SK-N-MC (cell line): ENCODE results near the gene C3orf70.

Experiments
- DNase-seq: peaks from one replicate; pipeline ENCODE4 v3.0.0-alpha.2; 2011; ENCODE audit warnings: low read depth, low spot score
- H3K27ac ChIP-seq: fragments of 200-600 bp; sonication (generic); 2 replicates; pipeline ENCODE4 v1.5.1; 2016; ENCODE audit warnings: mixed run types
- H3K36me3 ChIP-seq: fragments of 200-600 bp; sonication (generic); 2 replicates; pipeline ENCODE4 v1.6.1; 2017; ENCODE audit warnings: antibody characterized with exemption, low read length, mixed read lengths; ENCODE audit not compliant: insufficient read depth
- H3K4me3 ChIP-seq: fragments of 200-600 bp; sonication (generic); 2 replicates; pipeline ENCODE4 v1.5.1; 2016
- H3K9ac ChIP-seq: fragments of 200-600 bp; sonication (generic); 2 replicates; pipeline ENCODE4 v1.8.0; 2017; ENCODE audit warnings: mixed run types, mixed read lengths; ENCODE audit not compliant: insufficient read length
- H3K9me3 ChIP-seq: fragments of 200-600 bp; sonication (generic); 2 replicates; pipeline ENCODE4 v1.6.1; 2017; ENCODE audit warnings: low read depth, mild to moderate bottlenecking, antibody characterized with exemption, low read length, moderate library complexity, mixed read lengths
- EZH2 ChIP-seq: fragments of 200-600 bp; sonication (generic); IDR thresholded peaks from one replicate; pipeline ENCODE4 v1.6.1; 2017; ENCODE audit warnings: antibody characterized with exemption
- FOXP2 ChIP-seq: optimal IDR thresholded peaks from 2 replicates; pipeline ENCODE3; 2011; ENCODE audit warnings: mild to moderate bottlenecking, moderate library complexity; ENCODE audit not compliant: insufficient read depth; ENCODE audit errors: extremely low read length, control extremely low read depth
- POLR2AphosphoS5 ChIP-seq: IDR thresholded peaks from 2 replicates; pipeline ENCODE4 v1.6.1; 2012; ENCODE audit warnings: mild to moderate bottlenecking, low read depth, low read length, borderline replicate concordance

Gene C3orf70

GRCh38 chr3:185046164-185046515, 106.7 kb downstream of the C3orf70 start:
- Histone ChIP-seq H3K4me3 (no peak overlapping the region), H3K9me3 (no peaks in the 10 kb centered on the region), H3K27ac (no peak overlapping the region), H3K36me3 (peaks cover 16% of the 10 kb centered on the region; the same call in 1 of the 2 replicates), H3K9ac (no peak overlapping the region)
- DNase-seq, result no peak
- no peak for TF ChIP-seq POLR2AphosphoS5
- no peak for TF ChIP-seq EZH2
- TF ChIP-seq FOXP2, result no peak

GRCh38 chr3:185042312-185043050, 110.4 kb downstream of the C3orf70 start:
- H3K9me3 ChIP-seq, result no peaks in the 10 kb centered on the region
- H3K4me3 ChIP-seq, result no peak overlapping the region
- no peak overlapping the region for H3K9ac ChIP-seq
- H3K36me3 ChIP-seq, result no peaks in the 10 kb centered on the region
- TF ChIP-seq POLR2AphosphoS5, result no peak
- TF ChIP-seq FOXP2, result no peak
- TF ChIP-seq EZH2, result no peak
- no peak for DNase-seq
- H3K27ac ChIP-seq, result no peak overlapping the region

GRCh38 chr3:185041540-185041939, 111.3 kb downstream of the C3orf70 start:
- DNase-seq, result no peak
- TF ChIP-seq FOXP2, result no peak
- no peak for TF ChIP-seq POLR2AphosphoS5
- no peak for TF ChIP-seq EZH2
- Histone ChIP-seq H3K9ac (no peak overlapping the region), H3K4me3 (no peak overlapping the region), H3K9me3 (no peaks in the 10 kb centered on the region), H3K36me3 (no peaks in the 10 kb centered on the region), H3K27ac (no peak overlapping the region)

GRCh38 chr3:185040425-185040824, 112.4 kb downstream of the C3orf70 start:
- Histone ChIP-seq H3K27ac (no peak overlapping the region), H3K9ac (no peak overlapping the region), H3K9me3 (no peaks in the 10 kb centered on the region), H3K36me3 (no peaks in the 10 kb centered on the region), H3K4me3 (no peak overlapping the region)
- DNase-seq, result no peak
- TF ChIP-seq POLR2AphosphoS5 (no peak), EZH2 (no peak), FOXP2 (no peak)

- H3K9me3 ChIP-seq, result no peaks in the 10 kb centered on the region
- no peaks in the 10 kb centered on the region for H3K36me3 ChIP-seq
- H3K27ac ChIP-seq, result no peak overlapping the region
- no peak overlapping the region for H3K4me3 ChIP-seq
- TF ChIP-seq FOXP2, result no peak
- no peak for TF ChIP-seq EZH2
- no peak for TF ChIP-seq POLR2AphosphoS5
- H3K9ac ChIP-seq, result no peak overlapping the region
- DNase-seq, result no peak
Measured at GRCh38 chr3:185037801-185038200, 115.1 kb downstream of the C3orf70 start.

- H3K27ac ChIP-seq, result no peak overlapping the region
- no peak for TF ChIP-seq EZH2
- no peak for TF ChIP-seq FOXP2
- no peak for TF ChIP-seq POLR2AphosphoS5
- DNase-seq, result no peak
Measured at GRCh38 chr3:185030951-185031350, 121.9 kb downstream of the C3orf70 start.

GRCh38 chr3:185030399-185030798, 122.5 kb downstream of the C3orf70 start:
- no peak overlapping the region for H3K9ac ChIP-seq
- H3K9me3 ChIP-seq, result no peaks in the 10 kb centered on the region
- H3K4me3 ChIP-seq, result no peak overlapping the region
- no peaks in the 10 kb centered on the region for H3K36me3 ChIP-seq
- DNase-seq, result no peak
- no peak overlapping the region for H3K27ac ChIP-seq
- no peak for TF ChIP-seq EZH2
- no peak for TF ChIP-seq POLR2AphosphoS5
- no peak for TF ChIP-seq FOXP2

More at GRCh38 chr3:185030951-185031350, 121.9 kb downstream of the C3orf70 start:
- Histone ChIP-seq H3K9ac (no peak overlapping the region), H3K9me3 (no peaks in the 10 kb centered on the region), H3K36me3 (no peaks in the 10 kb centered on the region), H3K4me3 (no peak overlapping the region)

GRCh38 chr3:185029086-185029485, 123.8 kb downstream of the C3orf70 start:
- no peak for DNase-seq

More at GRCh38 chr3:185029086-185029485, 123.8 kb downstream of the C3orf70 start:
- Histone ChIP-seq H3K9ac (no peak overlapping the region), H3K4me3 (no peak overlapping the region), H3K36me3 (no peaks in the 10 kb centered on the region), H3K9me3 (no peaks in the 10 kb centered on the region), H3K27ac (no peak overlapping the region)
- TF ChIP-seq POLR2AphosphoS5 (no peak), EZH2 (no peak), FOXP2 (no peak)
